OCI-LY7 (cell line): ENCODE results near the gene RAPGEF3. TPM values are rescaled to one million over a fixed set of nuclear protein-coding genes. Genes with fewer than 3 reads are reported as not detected.
A peak's percentile ranks its signal among the peaks of the same experiment; 100 is the strongest.

Experiments
- BruUV-seq: library from RNA; stranded (reverse); fragments of 400-500 nt; replicated peaks from 2 replicates; lab custom pipeline; 2021; lab: Mats Ljungman, UMichigan
- CTCF ChIA-PET: fragments of 300-600 bp; sonication (Branson Sonifier 250); formaldehyde crosslinking; loops from one replicate; lab custom pipeline; 2022; ENCODE audit warnings: antibody characterized with exemption; ENCODE audit not compliant: unreplicated experiment; lab: Charles Lee
- POLR2A ChIA-PET: fragments of 300-600 bp; sonication (Branson Sonifier 250); formaldehyde crosslinking; loops from one replicate; lab custom pipeline; 2022; ENCODE audit warnings: antibody characterized with exemption; lab: Charles Lee
- DNase-seq: peaks from one replicate; pipeline ENCODE4 v3.0.0-alpha.2; 2015; ENCODE audit warnings: low spot score
- H2AFZ ChIP-seq: fragments of 200-600 bp; sonication (generic), shearing (Covaris generic); 2 replicates; pipeline ENCODE4 v1.6.1; 2014; ENCODE audit warnings: mild to moderate bottlenecking, antibody characterized with exemption, low read length, moderate library complexity
- H3K27ac ChIP-seq: fragments of 200-600 bp; sonication (generic); 2 replicates; pipeline ENCODE4 v1.5.1; 2014; ENCODE audit warnings: mixed run types, low read depth, mild to moderate bottlenecking, moderate library complexity, low read length, inconsistent platforms; ENCODE audit not compliant: poor library complexity, severe bottlenecking
- H3K36me3 ChIP-seq: fragments of 200-600 bp; sonication (generic); 2 replicates; pipeline ENCODE4 v1.6.1; 2014; ENCODE audit warnings: mild to moderate bottlenecking, antibody characterized with exemption, low read length, moderate library complexity, mixed read lengths; ENCODE audit not compliant: insufficient read depth
- H3K4me1 ChIP-seq: fragments of 200-600 bp; sonication (generic); 2 replicates; pipeline ENCODE4 v1.5.1; 2014; ENCODE audit warnings: mild to moderate bottlenecking, low read length; ENCODE audit not compliant: insufficient read depth, poor library complexity, severe bottlenecking
- H3K4me2 ChIP-seq: fragments of 200-600 bp; sonication (generic); 2 replicates; pipeline ENCODE4 v1.6.1; 2014; ENCODE audit warnings: mild to moderate bottlenecking, low read length
- H3K4me3 ChIP-seq: fragments of 200-600 bp; sonication (generic); 2 replicates; pipeline ENCODE4 v1.5.1; 2014; ENCODE audit warnings: mild to moderate bottlenecking, low read depth, low read length; ENCODE audit not compliant: poor library complexity, severe bottlenecking
- H3K79me2 ChIP-seq: fragments of 200-600 bp; sonication (generic); 2 replicates; pipeline ENCODE4 v1.6.1; 2016; ENCODE audit warnings: low read depth, mild to moderate bottlenecking, low read length, moderate library complexity, mixed read lengths; ENCODE audit not compliant: insufficient read depth
- H3K9me2 ChIP-seq: fragments of 200-600 bp; sonication (generic); 2 replicates; pipeline ENCODE4 v1.6.1; 2016; ENCODE audit warnings: mild to moderate bottlenecking, low read length, mixed read lengths; ENCODE audit not compliant: insufficient read depth
- H3K9me3 ChIP-seq: fragments of 200-600 bp; sonication (generic); 2 replicates; pipeline ENCODE4 v1.6.1; 2014; ENCODE audit warnings: mild to moderate bottlenecking, mixed run types, low read length, mixed read lengths
- H4K20me1 ChIP-seq: fragments of 200-600 bp; sonication (generic); 2 replicates; pipeline ENCODE4 v1.6.1; 2014; ENCODE audit warnings: mild to moderate bottlenecking, antibody characterized with exemption, low read length, moderate library complexity, mixed read lengths; ENCODE audit not compliant: insufficient read depth
- CTCF ChIP-seq: fragments of 200-600 bp; sonication (generic); conservative IDR thresholded peaks from 2 replicates; pipeline ENCODE4 v1.5.1; 2014; ENCODE audit warnings: mild to moderate bottlenecking, antibody characterized with exemption, low read length, moderate library complexity, mixed read lengths
- EZH2phosphoT487 ChIP-seq: fragments of 200-600 bp; sonication (generic); IDR thresholded peaks from 2 replicates; pipeline ENCODE4 v1.6.1; 2018; ENCODE audit warnings: low read depth, borderline replicate concordance, mild to moderate bottlenecking, mixed run types, antibody characterized with exemption, low read length, moderate library complexity, mixed read lengths
- intact Hi-C: fragments of 100-400 bp; cut with micrococcal nuclease; formaldehyde crosslinking; loops from one replicate; pipeline ENCODE4 v1.10.0; 2022; ENCODE audit not compliant: unreplicated experiment
- total RNA-seq, 2 experiments: library from RNA; depleted of rRNA in 1 of 2; stranded (reverse); fragments of >200 nt in 1 of 2; shearing (Covaris generic) in 1 of 2; gene quantifications; 2 replicates each; pipeline ENCODE4 v1.2.3, GENCODE V29; 2014 to 2022

Gene RAPGEF3
- total RNA-seq, 2 experiments from 2014 or later, result 0.69 to 4.7 TPM

- Histone ChIP-seq H3K4me2 (no peak overlapping the region; the same call in 1 of the 2 replicates), H3K4me3 (no peak overlapping the region), H3K36me3 (peaks cover 31% of the 10 kb centered on the region), H3K79me2 (no peaks in the 10 kb centered on the region), H4K20me1 (no peaks in the 10 kb centered on the region), H3K4me1 (peaks cover 36% of the 10 kb centered on the region), H3K9me2 (no peaks in the 10 kb centered on the region), H2AFZ (no peak overlapping the region), H3K9me3 (no peaks in the 10 kb centered on the region), H3K27ac (no peak overlapping the region)
- DNase-seq, result no peak
- no peak for TF ChIP-seq EZH2phosphoT487
- TF ChIP-seq CTCF, result no peak
- no TSS peak for BruUV-seq
- ChIA-PET POLR2A (interaction anchor here (0.6 kb wide), 1 partner anchor 486 kb away, joined by 3 read pairs; no protein-coding TSS in a partner anchor), CTCF (interaction anchor here (0.6 to 1.1 kb wide), 4 partner anchors 17 to 59 kb away, joined by 3 to 8 read pairs (median 3); no protein-coding TSS in a partner anchor)
- intact Hi-C loops, result loop anchor here (1.0 to 10.0 kb wide), 5 partner anchors 38 to 185 kb away; partner anchors contain the start of gene TMEM106C
These were observed 21.3 kb upstream of the RAPGEF3 start for GRCh38 chr12:47779943-47780504.

GRCh38 chr12:47779301-47779942 lies 20.7 kb upstream of the RAPGEF3 start:
- peaks cover 25% of the 10 kb centered on the region; the same call in 1 of the 2 replicates for H3K36me3 ChIP-seq
- H4K20me1 ChIP-seq, result no peaks in the 10 kb centered on the region
- no peak for TF ChIP-seq EZH2phosphoT487
- TF ChIP-seq CTCF, result peak; percentile 97
- H2AFZ ChIP-seq, result no peak overlapping the region
- H3K4me1 ChIP-seq, result peaks cover 42% of the 10 kb centered on the region
- H3K4me3 ChIP-seq, result no peak overlapping the region
- ChIA-PET CTCF (interaction anchor here (0.6 to 1.1 kb wide), 4 partner anchors 18 to 59 kb away, joined by 3 to 8 read pairs (median 3); no protein-coding TSS in a partner anchor), POLR2A (interaction anchor here (0.6 kb wide), 1 partner anchor 485 kb away, joined by 3 read pairs; no protein-coding TSS in a partner anchor)
- no peaks in the 10 kb centered on the region for H3K79me2 ChIP-seq
- H3K4me2 ChIP-seq, result peak overlapping the region; percentile 23; the same call in 1 of the 2 replicates
- no peak overlapping the region for H3K27ac ChIP-seq
- DNase-seq, result peak; percentile 89
- intact Hi-C loops, result loop anchor here (1.0 to 10.0 kb wide), 5 partner anchors 37 to 185 kb away; partner anchors contain the start of gene TMEM106C
- no TSS peak for BruUV-seq
- H3K9me3 ChIP-seq, result no peaks in the 10 kb centered on the region
- H3K9me2 ChIP-seq, result no peaks in the 10 kb centered on the region
